K562 (cell line): ENCODE data around the gene SPAG7. TPM values are rescaled to one million over a fixed set of nuclear protein-coding genes. Genes with fewer than 3 reads are reported as not detected.

Experiments used
- ATF1 ChIP-seq, 2 experiments: fragments of 450-650 bp in 1 of 2; IDR thresholded peaks; 2 replicates each; pipeline ENCODE4 v1.6.1; 2016; ENCODE audit warnings: missing compliant biosample characterization in 1 of 2, missing genetic modification characterization in 1 of 2
- ATF7 ChIP-seq: fragments of 450-650 bp; IDR thresholded peaks from 2 replicates; pipeline ENCODE4 v1.7.1; 2014; ENCODE audit warnings: mild to moderate bottlenecking, moderate library complexity
- BRCA1 ChIP-seq, 2 experiments: fragments of 450-650 bp in 1 of 2; sonication (generic) in 1 of 2; formaldehyde crosslinking in 1 of 2; IDR thresholded peaks; 2 replicates each; pipeline versions ENCODE4 v1.5.0 to v1.6.1; 2017 to 2020; ENCODE audit warnings: mild to moderate bottlenecking in 1 of 2, missing genetic modification reagents in 1 of 2
- ESRRA ChIP-seq: fragments of 450-650 bp; IDR thresholded peaks from 2 replicates; pipeline ENCODE4 v1.6.1; 2014; ENCODE audit warnings: low read depth, mild to moderate bottlenecking, moderate library complexity, borderline replicate concordance
- HMBOX1 ChIP-seq: sonication (generic); IDR thresholded peaks from 2 replicates; pipeline ENCODE4 v1.6.1; 2016
- KDM4B ChIP-seq, 2 experiments: fragments of 450-650 bp in 1 of 2; sonication (generic) in 1 of 2; IDR thresholded peaks; 2 replicates each; pipeline ENCODE4 v1.6.1; 2016 to 2017; ENCODE audit warnings: borderline replicate concordance in 2 of 2, antibody characterized with exemption in 1 of 2, low read depth in 1 of 2, mild to moderate bottlenecking in 1 of 2
- MEIS2 ChIP-seq: fragments of 450-650 bp; IDR thresholded peaks from 2 replicates; pipeline ENCODE4 v1.6.1; 2014; ENCODE audit warnings: mild to moderate bottlenecking; ENCODE audit not compliant: partially characterized antibody
- RERE ChIP-seq: sonication (generic); formaldehyde crosslinking; IDR thresholded peaks from 2 replicates; pipeline ENCODE4 v1.8.0; 2023; ENCODE audit warnings: missing genetic modification reagents, mild to moderate bottlenecking, borderline replicate concordance
- SETDB1 ChIP-seq: IDR thresholded peaks from one replicate; pipeline ENCODE4 v1.6.1; 2012; ENCODE audit warnings: low read length, control low read depth, inconsistent platforms
- SP1 ChIP-seq: sonication (generic); formaldehyde crosslinking; IDR thresholded peaks from 2 replicates; pipeline ENCODE4 v1.8.1; 2022; ENCODE audit warnings: mild to moderate bottlenecking, missing genetic modification reagents
- YBX1 ChIP-seq: fragments of 450-650 bp; IDR thresholded peaks from 2 replicates; pipeline ENCODE4 v1.7.1; 2016; ENCODE audit warnings: mild to moderate bottlenecking
- ZBTB11 ChIP-seq, 3 experiments: fragments of 200-800 bp in 1 of 3; fragments of 250-450 bp in 1 of 3; fragments of 450-650 bp in 1 of 3; sonication (Bioruptor Pico) in 1 of 3; sonication (Bioruptor generic) in 1 of 3; formaldehyde crosslinking in 1 of 3; IDR thresholded peaks; 2 replicates each; pipeline versions ENCODE4 v1.6.1 to v1.8.0; 2016 to 2022; ENCODE audit warnings: mild to moderate bottlenecking in 2 of 3, missing genetic modification characterization in 2 of 3, missing compliant biosample characterization in 1 of 3, moderate library complexity in 1 of 3
- ZBTB26 ChIP-seq: fragments of 450-650 bp; formaldehyde crosslinking; IDR thresholded peaks from 2 replicates; pipeline ENCODE4 v1.4.0; 2022; ENCODE audit warnings: missing genetic modification characterization
- ZBTB7A ChIP-seq: IDR thresholded peaks from 2 replicates; pipeline ENCODE4 v1.6.1; 2011; ENCODE audit warnings: low read depth, mild to moderate bottlenecking, low read length, moderate library complexity, borderline replicate concordance; ENCODE audit not compliant: control insufficient read depth
- ZNF311 ChIP-seq: fragments of 250-450 bp; sonication (Bioruptor Pico); IDR thresholded peaks from 2 replicates; pipeline ENCODE4 v1.4.0; 2020; ENCODE audit warnings: mild to moderate bottlenecking, moderate library complexity
- polyA plus RNA-seq, 8 experiments: library from polyadenylated mRNA; depleted of rRNA in 4 of 8; stranded (reverse) in 5 of 8; unstranded in 3 of 8; fragments of >200 nt; fragmentation: Nextera tagmentation in 2 of 8; fragmentation: Illumina TruSeq in 1 of 8; extraction: Ambion mirVana in 2 of 8; extraction: Trizol in 1 of 8; gene quantifications; 2 replicates each; pipeline versions ENCODE4 v1.2.1 to v1.2.3, GENCODE V29; 2011 to 2014; ENCODE audit warnings: inconsistent platforms in 1 of 8, missing spikeins in 1 of 8
- total RNA-seq, 7 experiments: library from RNA; depleted of rRNA in 6 of 7; stranded (reverse); fragments of >200 nt in 6 of 7; fragmentation: Illumina TruSeq in 2 of 7; extraction: Trizol in 2 of 7; gene quantifications; 2 replicates each; pipeline versions ENCODE4 v1.2.1 to v1.2.3, GENCODE V29; 2011 to 2021; ENCODE audit warnings: low replicate concordance in 1 of 7

The SPAG7 gene
- total and polyA plus RNA-seq, 9 of the 15 experiments (the other 6 are each of a cell fraction or from before 2014, with no cell fraction given): 5.6 to 53.5 (median 36.3) TPM

- TF ChIP-seq RERE (no peak), ZBTB26 (no peak), KDM4B (IDR thresholded peaks at IDR 0.05; ENCODE audit: borderline replicate concordance in 2 of 2, low read depth in 1 of 2) (no peak), BRCA1 (IDR thresholded peaks at IDR 0.05) (no peak), BRCA1 (CRISPR knock-in tag; IDR thresholded peaks at IDR 0.05) (no peak), ZNF311 (CRISPR knock-in tag) (no peak), SETDB1 (no peak), HMBOX1 (no peak), ATF1 (CRISPR knock-in tag; IDR thresholded peaks at IDR 0.05) (no peak), ATF1 (tag; IDR thresholded peaks at IDR 0.05) (no peak), ZBTB11 (CRISPR knock-in tag; IDR thresholded peaks at IDR 0.05) (peak in 1 of 3 experiments; percentile 69; a peak in 1 of 6 replicates), ESRRA (no peak), SP1 (CRISPR knock-in tag) (peak; percentile 81), MEIS2 (no peak), YBX1 (no peak), ZBTB7A (0 out of 2 replicates have a peak, but pooled peaks have one; percentile 28), ATF7 (peak; percentile 55)
Measured at GRCh38 chr17:4997302-4998026, 29.8 kb upstream of the SPAG7 start, which contains the start of the genes INCA1 and KIF1C (continued).
